RWPE2 (cell line): ENCODE results near the gene FLCN.
"Not testable (repeated sequence)": the region's sequence is repeated elsewhere in the genome, so short reads cannot be mapped to it uniquely, and the experiment has no call there.

Experiments used
- ATAC-seq: fragments of 200-7000 bp; cut with Tn5 transposase; 3 replicates; pipeline ENCODE4 v1.9.1; 2021; ENCODE audit warnings: low read depth
- DNase-seq: peaks from one replicate; pipeline ENCODE4 v3.0.0-alpha.2; 2020; ENCODE audit warnings: low spot score
- H3K27ac ChIP-seq: fragments of 450-650 bp; 2 replicates; pipeline ENCODE4 v1.5.1; 2017; ENCODE audit warnings: mild to moderate bottlenecking; ENCODE audit not compliant: poor library complexity, severe bottlenecking
- H3K27me3 ChIP-seq: fragments of 250-450 bp; sonication (Bioruptor Pico); 2 replicates; pipeline ENCODE4 v1.5.1; 2021; ENCODE audit warnings: mild to moderate bottlenecking, moderate library complexity; ENCODE audit not compliant: insufficient read depth, poor library complexity, severe bottlenecking
- H3K36me3 ChIP-seq: fragments of 250-450 bp; sonication (Bioruptor Pico); 2 replicates; pipeline ENCODE4 v1.5.1; 2020; ENCODE audit warnings: low read depth, mild to moderate bottlenecking, moderate library complexity
- H3K4me1 ChIP-seq: fragments of 250-450 bp; sonication (Bioruptor Pico); 2 replicates; pipeline ENCODE4 v1.5.1; 2021; ENCODE audit warnings: mild to moderate bottlenecking, moderate library complexity; ENCODE audit not compliant: insufficient read depth, poor library complexity, severe bottlenecking
- H3K4me3 ChIP-seq: fragments of 250-450 bp; sonication (Bioruptor Pico); 2 replicates; pipeline ENCODE4 v1.5.1; 2021; ENCODE audit warnings: mild to moderate bottlenecking, moderate library complexity; ENCODE audit not compliant: severe bottlenecking
- H3K9me3 ChIP-seq: fragments of 250-450 bp; sonication (Bioruptor Pico); 2 replicates; pipeline ENCODE4 v1.5.1; 2021; ENCODE audit warnings: mild to moderate bottlenecking, moderate library complexity; ENCODE audit not compliant: severe bottlenecking
- CTCF ChIP-seq: fragments of 450-650 bp; IDR thresholded peaks from one replicate; pipeline ENCODE4 v1.5.1; 2017; ENCODE audit warnings: mild to moderate bottlenecking, moderate library complexity; ENCODE audit not compliant: poor library complexity, severe bottlenecking

The FLCN gene

DNA sequence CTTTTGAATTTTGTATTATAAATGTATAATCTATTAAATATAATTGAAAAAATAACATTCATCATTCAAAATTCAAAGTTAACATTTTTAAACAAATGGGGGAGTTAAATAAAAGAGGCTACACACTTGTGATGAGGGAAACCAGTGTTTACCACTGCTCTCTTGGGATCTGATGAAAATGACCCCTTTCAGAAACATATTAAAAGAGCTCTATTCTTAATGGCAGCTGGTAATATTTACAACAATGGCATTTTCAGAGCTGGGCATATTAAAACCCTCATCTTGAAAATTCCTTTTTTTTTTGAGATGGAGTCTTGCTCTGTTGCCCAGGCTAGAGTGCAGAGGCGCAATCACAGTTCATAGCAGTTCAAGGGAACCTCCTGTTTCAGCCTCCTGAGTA lies 19.3 kb upstream of the FLCN start:
- peaks cover 88% of the 10 kb centered on the region for H3K36me3 ChIP-seq
- no peaks in the 10 kb centered on the region for H3K4me1 ChIP-seq
- ATAC-seq (no peak), DNase-seq (no peak)
- no peak overlapping the region for H3K27ac ChIP-seq
- no peak overlapping the region for H3K4me3 ChIP-seq
- H3K9me3 ChIP-seq: no peaks in the 10 kb centered on the region
- no peak for TF ChIP-seq CTCF
- H3K27me3 ChIP-seq: no peaks in the 10 kb centered on the region

GRCh38 chr17:17255689-17256088 lies 18.7 kb upstream of the FLCN start:
- not testable (repeated sequence) for H3K27ac ChIP-seq, H3K9me3 ChIP-seq, H3K27me3 ChIP-seq, DNase-seq, H3K4me1 ChIP-seq, H3K4me3 ChIP-seq, ATAC-seq
- peaks cover 88% of the 10 kb centered on the region for H3K36me3 ChIP-seq

- no peaks in the 10 kb centered on the region for H3K9me3 ChIP-seq
- DNase-seq: no peak
- no peak overlapping the region for H3K27ac ChIP-seq
- H3K4me3 ChIP-seq: no peak overlapping the region
- ATAC-seq: no peak
- no peaks in the 10 kb centered on the region for H3K4me1 ChIP-seq
- peaks cover 88% of the 10 kb centered on the region for H3K36me3 ChIP-seq
- no peaks in the 10 kb centered on the region for H3K27me3 ChIP-seq
- TF ChIP-seq CTCF: no peak
Measured at GRCh38 chr17:17254036-17254435, 17.1 kb upstream of the FLCN start.

- Histone ChIP-seq H3K9me3 (no peaks in the 10 kb centered on the region), H3K27me3 (no peaks in the 10 kb centered on the region), H3K4me3 (no peak overlapping the region), H3K4me1 (no peaks in the 10 kb centered on the region), H3K27ac (no peak overlapping the region), H3K36me3 (peaks cover 88% of the 10 kb centered on the region)
- DNase-seq (no peak), ATAC-seq (no peak)
- TF ChIP-seq CTCF: no peak
Measured at GRCh38 chr17:17253406-17253805, 16.4 kb upstream of the FLCN start.

DNA sequence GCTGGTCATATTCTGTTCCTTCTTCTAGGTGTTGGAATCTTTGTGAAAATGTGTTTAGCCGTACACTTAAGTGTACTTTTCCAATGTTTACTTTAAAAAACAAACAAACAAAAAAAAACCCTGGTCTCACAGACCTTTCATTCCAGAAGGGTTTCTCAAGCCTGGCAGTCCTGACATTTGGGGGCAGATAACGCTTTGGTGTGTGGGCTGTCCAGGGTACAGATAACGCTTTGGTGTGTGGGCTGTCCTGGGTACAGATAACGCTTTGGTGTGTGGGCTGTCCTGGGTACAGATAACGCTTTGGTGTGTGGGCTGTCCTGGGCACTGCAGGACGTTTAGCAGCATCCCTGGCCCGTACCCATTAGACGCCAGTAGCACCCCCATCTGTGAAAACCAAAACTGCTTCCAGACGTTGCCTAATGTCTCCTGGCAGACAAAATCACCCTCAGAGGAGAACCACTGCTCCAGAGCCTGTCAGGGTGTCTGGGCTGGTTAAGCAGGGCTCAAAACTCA lies 15.2 kb upstream of the FLCN start:
- no peak overlapping the region for H3K4me3 ChIP-seq
- H3K9me3 ChIP-seq: no peaks in the 10 kb centered on the region
- no peak overlapping the region for H3K27ac ChIP-seq
- ATAC-seq (no peak), DNase-seq (no peak)
- H3K27me3 ChIP-seq: no peaks in the 10 kb centered on the region
- no peaks in the 10 kb centered on the region for H3K4me1 ChIP-seq
- H3K36me3 ChIP-seq: peaks cover 92% of the 10 kb centered on the region
- no peak for TF ChIP-seq CTCF
